Stimulated activated CD8-positive, alpha-beta memory T cell treated with anti-CD3 and anti-CD28 coated beads, Interleukin-15, amount 100 ng/mL, for 48 hours (primary cell): ENCODE measurements around the gene PIGA.

Source experiments
- DNase-seq, 2 donors: peaks; one replicate each; pipeline ENCODE4 v3.0.0-alpha.2; 2020; ENCODE audit warnings: low read depth in 2 of 2

PIGA gene, protein sequence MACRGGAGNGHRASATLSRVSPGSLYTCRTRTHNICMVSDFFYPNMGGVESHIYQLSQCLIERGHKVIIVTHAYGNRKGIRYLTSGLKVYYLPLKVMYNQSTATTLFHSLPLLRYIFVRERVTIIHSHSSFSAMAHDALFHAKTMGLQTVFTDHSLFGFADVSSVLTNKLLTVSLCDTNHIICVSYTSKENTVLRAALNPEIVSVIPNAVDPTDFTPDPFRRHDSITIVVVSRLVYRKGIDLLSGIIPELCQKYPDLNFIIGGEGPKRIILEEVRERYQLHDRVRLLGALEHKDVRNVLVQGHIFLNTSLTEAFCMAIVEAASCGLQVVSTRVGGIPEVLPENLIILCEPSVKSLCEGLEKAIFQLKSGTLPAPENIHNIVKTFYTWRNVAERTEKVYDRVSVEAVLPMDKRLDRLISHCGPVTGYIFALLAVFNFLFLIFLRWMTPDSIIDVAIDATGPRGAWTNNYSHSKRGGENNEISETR

DNA sequence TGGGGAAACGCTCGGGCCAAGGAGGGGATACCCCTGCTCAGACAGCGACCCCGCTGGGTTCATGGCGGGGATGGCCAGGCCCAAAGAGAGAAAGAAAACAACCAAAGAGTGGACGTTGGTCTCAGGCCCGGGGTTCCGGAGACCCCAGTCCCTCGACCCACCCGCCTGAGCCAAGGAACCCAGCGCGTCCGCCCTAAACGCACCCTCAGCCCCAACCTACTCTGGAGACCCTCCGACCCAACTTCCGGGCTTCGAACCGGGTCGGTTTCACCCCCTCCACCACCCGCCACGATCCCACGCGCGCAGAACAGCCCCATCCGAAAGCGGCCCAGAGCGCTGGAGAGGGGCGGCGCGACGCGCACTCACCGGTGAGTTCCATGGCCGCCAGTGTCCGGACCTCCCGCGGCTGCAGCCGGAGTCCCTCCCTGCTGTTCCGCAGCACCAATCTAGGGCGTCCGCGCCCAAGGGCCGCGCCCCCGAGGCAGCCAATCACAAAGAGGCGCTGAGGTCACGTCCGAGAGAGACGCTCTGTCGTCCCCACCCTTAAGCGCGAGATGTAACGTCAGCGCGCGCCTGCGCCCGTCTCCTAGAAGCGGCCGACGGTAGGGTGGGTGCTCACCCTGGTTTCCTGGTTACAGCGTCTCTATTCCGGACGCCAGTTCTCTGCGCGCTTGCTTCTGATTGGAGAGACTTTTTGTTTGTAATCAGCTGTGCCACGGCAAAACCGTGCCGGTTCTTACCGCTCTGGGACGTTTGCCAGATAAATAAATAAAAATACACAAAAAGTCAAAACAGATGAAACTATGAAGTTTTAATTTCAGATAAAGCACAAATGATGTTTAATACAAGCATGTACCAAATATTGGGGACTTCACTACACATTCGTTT is at the start of gene PIGA:
Gene PIGA (minus strand): TSS at position 389 of the 888 bp plus-strand sequence. CDS start 3,593 bp downstream, outside the sequence.
- peak; percentile 84 to 87 for DNase-seq

DNA sequence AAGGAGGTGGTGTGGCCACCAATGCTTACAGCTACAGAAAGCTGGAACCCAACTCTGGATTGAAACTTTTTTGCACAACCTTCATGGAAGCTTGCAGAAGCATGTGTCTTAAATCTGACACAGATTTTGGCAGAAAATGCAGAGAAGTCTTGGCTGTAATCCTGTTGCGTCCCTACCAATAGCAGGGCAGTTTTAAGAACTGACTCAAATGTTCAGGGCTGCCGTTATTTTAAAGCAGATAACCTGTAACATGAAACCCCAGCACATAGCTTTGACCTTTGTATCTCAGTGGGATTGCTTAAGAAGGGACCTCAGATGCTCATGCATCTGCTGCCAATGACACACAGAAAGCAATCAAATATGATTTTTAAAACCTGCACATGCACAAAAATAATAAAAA is 49.0 kb upstream of the PIGA start, which contains the start of gene VEGFD:
Gene VEGFD (minus strand): TSS at position 110 of the 400 bp plus-strand sequence. CDS start 467 bp downstream, outside the sequence.
- DNase-seq, result no peak

DNA sequence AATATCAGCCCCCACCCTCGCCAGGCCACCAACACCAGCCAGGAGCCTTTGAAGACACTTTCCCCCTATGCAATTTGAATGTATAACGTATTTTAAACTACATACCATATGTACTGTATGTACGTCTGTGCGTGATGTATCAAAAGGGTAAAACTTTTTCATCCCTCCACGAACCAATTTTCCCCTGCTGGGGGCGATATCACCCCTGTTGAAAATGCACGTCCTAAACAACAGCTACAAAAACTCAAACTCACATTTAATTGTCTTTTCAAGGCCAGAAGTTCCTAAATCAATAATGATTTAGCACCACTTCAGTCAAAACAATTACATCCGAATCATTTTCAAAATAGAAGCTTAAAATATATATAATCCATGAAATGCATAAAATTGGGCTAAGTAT is 47.5 kb upstream of the PIGA start:
- DNase-seq, result no peak

DNA sequence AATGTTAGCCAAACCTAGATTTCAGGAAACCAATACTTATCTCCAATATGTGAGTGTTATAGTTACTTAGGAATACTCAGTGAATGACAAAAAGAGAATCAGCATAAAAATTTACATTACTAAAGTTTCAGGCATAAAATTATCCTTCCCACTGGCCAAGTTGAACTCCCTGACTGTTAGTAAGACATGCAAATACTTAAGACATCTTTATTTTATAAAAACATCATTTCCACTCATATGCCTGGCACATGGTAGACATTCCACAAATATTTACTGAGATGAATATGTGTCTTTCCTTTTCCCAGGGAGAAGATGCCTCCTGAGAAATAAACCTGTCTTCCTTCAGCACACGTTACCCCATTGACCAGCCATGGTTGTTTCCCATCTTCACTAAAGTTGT is 41.6 kb upstream of the PIGA start:
- no peak for DNase-seq

DNA sequence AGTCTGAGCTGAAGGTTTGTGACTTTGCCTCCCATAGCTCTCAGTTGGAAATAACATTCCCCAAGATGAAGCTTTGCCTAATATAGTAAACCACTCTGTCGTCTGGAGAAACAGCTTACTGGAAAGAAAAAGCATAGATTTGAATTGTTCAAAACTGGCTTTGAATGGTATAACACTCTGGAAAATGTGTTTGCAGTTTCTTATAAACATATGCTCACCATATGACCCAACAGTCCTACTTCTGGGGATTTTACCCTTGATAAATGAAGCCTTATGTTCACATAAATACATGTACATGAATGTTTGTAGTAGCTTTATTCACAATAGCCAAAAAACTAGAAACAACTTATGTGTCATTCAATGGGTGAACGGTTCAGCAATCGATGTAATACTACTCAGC is 38.7 kb upstream of the PIGA start:
- no peak for DNase-seq

DNA sequence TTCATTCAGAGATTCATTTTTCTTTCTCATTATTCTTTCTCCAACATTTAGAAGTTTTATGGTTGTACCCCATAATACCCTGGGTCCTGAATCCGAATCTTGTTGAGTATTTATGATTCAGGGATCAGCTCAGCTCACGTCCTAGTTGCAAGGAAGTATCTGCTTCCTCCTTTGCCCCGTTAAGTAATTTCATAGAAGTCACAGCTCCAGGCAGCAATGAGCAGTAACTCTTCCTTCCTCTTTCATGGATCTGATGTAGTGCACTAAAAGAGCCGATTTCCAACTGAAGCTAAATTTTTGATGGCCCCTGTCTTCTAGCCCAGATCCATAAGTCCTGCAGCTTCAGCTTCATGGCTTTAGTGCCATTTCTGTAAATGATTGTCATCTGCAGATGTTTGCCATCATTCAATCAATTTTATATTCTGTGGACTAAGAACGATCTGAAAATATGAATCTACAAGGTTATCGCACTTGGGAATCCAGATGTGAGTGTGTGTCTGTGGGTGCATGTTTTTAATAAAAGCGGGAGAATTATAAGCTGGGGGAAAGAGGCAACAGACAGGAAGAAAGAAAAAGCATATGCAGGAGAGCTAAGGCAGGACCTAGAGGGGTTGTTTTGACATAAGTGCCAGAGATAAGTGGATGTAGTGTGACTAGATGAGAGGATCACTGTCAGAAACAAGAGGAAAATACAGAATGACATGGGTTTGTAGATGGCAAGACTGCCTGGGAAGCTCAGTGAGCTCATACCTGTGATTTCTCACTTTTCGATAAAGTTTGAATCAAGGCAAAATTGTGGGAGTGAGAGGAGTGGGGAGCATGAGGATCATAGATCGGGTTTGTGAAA is 31.4 kb upstream of the PIGA start:
- no peak for DNase-seq

DNA sequence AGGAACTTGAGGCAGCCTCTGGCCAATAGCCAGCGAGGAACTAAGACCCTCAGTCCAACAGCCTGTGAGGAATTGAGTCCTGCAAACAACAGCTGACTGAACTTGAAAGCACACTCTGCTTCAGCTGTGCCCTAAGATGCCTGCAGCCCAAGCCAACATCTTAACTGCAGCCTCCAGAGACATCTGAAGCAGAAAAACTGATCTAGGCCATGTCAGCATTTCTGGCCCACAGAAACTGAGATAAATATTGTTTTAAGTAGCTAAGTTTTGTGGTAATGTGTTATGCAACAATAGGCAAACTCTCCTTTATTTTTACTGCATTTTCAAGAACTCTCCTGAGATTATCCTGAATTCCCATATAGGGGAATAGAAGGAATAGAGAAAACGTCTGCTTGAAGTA is 24.4 kb upstream of the PIGA start:
- DNase-seq, result no peak

DNA sequence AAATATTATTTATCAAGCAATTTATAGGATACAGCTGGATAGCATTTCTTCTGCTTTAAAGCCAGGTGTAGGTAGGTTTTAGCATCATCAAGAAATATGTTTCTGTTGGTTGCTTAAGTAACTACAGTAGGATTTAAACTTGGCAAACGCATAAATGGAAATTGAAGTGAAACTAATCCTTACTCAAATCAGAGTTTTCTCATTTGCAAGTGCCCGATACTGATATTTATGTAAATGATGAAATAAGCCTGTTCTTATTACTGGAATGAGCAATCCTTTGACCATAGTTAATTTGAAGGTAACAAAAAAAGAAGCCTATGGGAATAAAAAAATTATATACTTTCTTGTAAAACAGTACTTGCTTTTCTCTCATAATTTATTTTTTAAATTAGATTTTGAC is 23.2 kb upstream of the PIGA start:
- DNase-seq, result no peak

DNA sequence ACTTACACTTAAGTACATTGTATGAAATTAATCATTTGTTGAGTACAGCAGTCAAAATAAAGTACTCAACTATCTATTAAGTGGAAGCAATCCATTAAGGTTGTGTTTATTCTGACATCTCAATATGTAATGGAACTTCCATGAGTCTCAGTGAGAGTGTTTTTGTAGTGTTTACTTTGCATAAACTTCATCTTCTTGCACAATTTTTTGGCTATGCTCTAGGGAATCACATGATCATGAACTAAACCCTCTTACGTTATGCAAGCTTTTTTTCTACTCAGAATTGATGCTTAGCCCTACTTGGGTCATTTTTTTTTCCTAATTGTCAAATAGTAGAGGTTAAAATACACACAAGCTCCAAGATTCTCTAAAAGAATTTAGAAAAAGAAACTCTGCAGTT is 21.1 kb upstream of the PIGA start:
- no peak for DNase-seq

DNA sequence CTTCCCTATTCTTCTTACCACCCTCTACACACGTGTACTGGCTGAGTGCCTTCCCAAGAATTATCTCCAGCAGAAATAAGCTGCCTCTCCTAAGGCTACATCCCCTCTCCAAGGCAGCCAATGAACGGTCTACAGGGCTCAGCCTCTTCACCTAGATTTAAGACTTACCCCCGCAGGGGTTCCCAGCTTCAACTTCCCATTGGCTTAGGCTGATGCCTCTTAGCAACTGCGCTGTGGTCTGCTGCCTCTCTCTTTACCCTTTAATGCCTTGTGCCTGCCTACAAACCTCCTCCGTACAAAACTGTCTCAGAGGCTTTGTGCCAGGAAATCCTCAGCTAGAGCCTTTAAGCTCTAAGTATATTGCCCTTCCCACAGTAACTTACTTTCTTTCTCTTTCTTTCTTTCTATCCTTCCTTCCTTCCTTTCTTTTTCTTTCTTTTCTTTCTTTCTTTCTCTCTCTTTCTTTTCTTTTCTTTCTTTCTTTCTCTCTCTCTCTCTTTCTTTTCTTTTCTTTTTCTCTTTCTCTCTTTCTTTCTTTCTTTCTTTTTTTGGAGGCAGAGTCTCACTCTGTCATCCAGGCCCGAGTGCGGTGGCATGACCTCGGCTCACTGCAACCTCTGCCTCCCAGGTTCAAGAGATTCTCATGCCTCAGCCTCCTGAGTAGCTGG is 15.1 kb upstream of the PIGA start:
- no peak for DNase-seq

DNA sequence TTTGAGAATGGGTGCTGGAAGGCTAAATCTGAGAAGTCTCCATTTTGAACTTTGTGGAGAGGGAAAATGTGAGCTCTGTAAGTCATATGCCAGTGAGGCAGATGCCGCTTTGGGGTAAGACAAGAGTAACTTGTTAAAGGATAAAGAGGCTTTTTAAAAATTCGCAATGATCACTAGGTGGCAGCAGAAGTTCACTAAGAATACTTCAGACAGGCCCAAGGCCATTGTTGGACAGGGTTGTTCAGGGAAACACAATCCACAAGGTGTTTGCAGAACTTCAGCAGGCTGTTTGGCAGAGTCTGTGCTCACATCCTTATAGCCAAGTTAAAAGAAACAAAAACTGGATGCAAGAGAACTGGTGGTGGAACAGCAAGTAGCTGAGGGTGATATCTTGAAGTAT is 13.7 kb upstream of the PIGA start:
- no peak for DNase-seq

DNA sequence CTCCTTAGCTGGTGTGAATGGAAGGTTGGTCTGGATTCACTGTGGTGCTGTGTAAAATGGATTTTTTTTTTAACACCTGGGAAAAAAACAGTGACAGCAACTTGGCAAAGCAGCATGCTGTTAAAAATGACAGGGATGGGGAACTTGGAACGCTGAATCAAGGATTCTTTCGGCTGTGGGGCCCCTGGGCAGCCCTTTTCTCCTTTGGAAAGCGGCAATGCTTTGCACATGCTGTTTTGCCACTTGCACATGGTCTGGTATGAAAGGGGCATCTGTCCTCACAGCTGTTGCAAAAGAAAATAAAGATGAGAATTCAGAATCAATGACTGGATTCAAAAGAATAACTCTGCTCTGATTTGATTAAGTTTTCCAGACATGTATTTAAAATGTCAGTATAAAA is 10.7 kb upstream of the PIGA start:
- no peak for DNase-seq

DNA sequence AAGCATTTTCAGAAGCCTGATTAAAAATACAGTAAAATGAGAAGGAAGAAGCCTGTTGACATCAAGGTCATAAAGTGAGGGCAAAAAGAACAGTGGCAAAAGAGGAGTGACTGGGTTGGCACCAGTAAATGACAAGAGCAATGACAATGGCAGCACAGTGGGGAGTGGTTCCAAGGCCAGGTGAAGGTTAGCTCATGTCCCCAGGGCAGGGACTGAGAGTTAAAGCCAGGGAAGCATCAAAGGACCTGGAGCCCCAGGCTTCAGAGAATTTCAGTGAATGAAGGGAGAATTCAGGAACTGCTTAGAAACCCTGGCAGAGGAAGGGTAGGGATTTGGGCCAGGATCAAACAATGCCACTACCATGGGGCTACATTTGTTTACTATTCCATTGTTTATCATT is 8.8 kb upstream of the PIGA start:
- no peak for DNase-seq

DNA sequence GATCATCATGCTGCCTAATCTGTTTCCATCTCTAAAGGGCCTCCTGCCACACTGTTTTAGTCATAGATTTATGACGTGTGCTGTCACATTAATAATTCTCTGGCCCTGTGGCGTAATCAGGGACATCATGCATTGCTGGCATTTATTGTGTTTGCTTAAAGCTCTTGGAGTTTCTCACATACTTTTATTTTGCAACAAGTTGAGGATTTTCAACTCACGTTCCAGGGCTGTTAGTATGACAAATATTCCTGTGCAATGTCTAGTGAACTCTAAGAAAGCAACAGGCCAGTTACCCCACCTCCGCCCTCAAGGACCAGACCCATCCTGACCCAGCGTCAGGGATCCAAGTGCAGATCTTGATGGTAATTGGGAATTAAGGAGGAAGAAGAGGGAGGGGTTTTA is 7.8 kb upstream of the PIGA start:
- DNase-seq, result no peak

DNA sequence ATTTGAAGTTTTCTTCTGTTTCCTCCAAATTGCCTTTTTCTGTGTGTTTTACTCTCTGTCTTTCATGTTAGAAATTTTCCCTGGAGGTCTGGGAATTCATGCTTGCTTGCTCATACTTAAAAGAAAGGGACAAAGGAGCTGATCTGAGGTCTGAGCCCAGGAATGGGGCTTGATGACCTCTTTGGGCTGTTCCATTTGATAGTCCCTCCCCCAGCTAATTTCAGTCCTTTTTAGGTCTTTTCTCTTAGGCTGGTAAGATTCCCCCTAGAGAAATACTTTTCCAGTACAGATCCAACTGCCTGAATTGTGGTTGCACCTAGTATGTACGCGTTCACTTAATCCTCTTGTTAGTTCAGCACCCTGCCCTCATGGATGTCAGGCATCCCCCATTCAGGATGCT is 5.5 kb upstream of the PIGA start:
- DNase-seq, result no peak

DNA sequence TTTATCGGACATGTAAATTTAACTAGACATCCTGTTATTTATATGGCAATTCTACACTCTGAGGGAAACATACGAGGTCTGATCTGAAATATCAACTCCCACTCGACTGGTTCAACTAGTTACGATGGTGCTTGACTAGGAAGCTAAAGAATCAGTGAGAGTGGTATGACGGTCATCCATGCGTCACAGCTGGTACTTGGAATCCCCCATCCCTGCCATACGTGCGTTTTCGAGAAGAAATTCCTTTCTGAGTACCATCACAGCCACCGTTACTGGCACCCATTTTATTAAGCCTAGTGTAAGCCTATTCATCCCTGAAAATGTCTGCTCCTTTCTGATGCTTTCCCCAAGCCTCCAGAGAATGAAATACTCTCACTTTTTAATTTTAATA is 695 bp upstream of the PIGA start:
- DNase-seq, result no peak

DNA sequence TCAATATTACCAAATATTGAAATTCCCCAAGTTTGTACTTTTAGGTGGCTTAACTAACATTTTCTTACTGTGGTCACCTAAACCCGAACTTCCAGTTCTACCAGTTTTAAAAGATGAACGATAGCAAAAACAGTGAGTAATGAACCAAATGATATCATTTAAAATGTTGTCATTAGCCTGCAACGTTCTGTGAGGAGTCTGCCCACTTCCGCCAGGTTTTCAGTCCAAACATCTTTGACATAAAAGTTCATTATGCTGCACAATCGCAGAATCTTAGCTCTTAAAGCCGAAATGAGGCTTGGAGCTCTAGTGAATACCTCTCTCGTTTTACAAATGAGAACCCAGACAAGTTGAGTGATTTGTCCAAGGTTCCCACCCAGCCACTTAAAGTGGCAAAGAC is 762 bp downstream of the PIGA start:
- no peak for DNase-seq

DNA sequence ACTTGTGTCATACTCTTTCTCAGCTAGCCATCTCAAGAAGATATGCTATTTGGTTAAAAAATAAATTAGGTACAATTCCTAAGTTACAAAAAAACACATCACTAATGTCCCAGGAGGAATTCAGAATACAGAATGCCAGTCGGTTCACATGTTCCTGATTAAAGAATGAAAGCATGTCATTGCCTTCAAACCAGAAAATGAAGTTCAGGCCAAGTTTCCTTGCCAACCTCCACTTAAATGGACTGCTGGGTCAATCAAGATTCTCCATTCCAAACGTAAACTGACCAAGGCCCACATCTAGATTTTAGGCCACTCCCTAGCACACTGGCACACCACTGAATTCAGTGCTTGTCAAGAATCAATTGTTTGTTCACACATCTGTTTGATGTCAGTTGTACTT is 6.5 kb downstream of the PIGA start:
- no peak for DNase-seq

DNA sequence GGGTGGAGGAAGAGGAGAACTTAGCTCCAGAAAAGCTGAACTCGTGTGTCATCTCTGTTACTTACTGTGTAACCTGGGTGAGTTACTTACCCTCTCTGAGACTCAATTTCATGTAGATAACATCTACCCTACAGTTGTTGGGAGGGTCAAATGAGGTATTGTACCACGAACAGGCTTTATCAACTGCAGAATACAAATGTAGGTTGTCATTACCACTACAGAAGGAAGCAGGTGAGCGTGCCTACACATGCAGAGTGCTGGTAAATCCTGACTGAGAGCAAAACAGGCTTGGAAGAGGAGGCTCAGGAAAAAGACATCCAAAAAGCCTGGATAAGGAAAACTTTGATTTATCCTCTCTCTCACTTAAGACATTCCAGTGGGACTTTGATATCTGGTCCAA is 7.2 kb downstream of the PIGA start:
- no peak for DNase-seq

DNA sequence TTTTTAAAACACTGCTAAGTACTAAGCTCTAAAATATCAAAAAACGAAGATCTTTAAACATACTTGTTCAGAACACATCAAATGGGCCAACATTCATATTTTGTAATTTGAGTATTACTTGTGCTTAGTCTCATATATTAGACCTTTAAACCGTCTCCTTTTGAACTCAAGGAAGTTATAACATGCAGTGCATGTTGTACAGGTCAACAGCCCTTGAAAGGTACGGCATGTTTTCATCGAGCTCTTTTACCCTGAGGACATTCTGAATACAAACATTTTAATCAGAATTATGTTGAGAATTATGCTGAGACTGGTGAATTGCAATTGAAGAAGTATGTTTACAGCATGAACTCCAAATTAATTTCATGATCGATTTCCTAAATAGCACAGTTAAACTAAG is 12.9 kb downstream of the PIGA start:
- no peak for DNase-seq

DNA sequence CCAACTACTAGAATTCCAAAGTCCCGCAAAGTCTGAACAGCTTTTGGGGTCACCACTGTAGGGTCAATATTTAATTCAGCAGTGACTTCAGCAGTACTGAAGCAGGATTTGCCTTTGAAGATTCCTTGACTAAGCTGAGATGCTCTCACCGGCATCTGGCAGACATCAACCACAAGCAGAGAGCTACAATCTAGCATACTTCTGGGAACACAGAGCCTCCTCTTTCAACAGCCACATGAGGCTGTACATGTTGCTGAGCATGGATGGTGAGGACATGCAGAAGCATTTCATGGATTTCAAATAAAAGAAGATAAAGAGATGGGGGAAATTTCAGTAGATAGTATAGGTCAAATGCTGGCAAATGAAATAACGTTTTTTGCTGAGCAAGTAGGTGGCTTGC is 13.3 kb downstream of the PIGA start:
- no peak for DNase-seq
